Activated naive CD8-positive, alpha-beta T cell treated with anti-CD3 and anti-CD28 coated beads, Interleukin-2, amount 50 U/mL, for 16 hours (primary cell): Measurements from ENCODE around the gene SPO11.

Experiments
- DNase-seq: peaks from one replicate; pipeline ENCODE4 v3.0.0-alpha.2; 2020; ENCODE audit warnings: low read depth, low spot score

SPO11 gene

DNA sequence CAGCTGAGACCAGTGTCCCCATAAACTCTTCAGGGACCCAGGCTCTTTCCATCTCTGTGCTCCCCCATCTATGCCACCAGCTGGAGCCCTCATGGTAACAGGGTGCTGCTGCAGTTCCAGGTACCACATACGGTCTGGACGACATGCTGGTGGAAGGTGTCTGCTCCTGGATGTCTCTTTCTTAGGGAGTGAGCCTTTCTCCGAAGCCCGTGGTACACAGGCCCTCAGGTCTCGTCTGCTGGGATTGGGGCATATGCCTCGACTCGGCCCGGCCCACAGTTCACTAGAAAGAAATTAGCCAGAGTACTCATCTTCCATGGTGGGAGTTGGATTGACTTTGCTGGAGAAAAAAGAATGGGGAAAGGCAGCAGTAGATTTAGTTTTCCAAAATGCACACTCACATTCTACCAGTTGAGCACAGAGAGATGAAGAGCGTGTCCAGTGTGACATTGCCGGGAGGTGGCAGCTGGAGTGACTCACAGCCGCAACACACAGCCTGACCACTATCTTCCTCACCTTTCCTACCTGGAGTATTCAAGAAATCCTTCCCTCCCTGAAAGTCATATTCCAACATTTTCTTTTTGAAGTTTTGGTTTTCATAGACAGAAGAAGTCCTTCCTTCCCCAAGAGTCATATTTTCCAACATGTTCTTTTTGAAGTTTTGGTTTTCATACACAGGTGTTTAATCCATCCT is 18.6 kb upstream of the SPO11 start:
- DNase-seq, result no peak

DNA sequence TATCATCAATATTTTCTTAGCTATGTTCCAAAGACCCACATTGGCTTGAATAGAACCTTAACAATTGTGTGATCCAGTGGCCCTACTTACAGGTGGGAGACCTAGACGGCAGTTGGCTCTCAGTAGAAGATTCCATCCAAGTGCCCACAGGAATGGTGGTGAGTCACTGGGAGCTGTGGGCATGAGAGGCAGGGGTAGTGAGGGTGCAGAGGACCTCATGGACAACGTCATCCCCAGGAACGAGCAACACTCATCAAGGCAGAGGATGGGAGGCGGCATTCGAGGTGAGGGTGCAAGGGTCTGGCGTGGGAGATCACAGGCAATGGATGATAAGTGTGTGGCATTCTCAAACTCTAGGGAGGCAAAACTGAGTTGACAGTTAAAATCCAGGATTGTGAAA is 17.5 kb upstream of the SPO11 start:
- DNase-seq, result no peak

DNA sequence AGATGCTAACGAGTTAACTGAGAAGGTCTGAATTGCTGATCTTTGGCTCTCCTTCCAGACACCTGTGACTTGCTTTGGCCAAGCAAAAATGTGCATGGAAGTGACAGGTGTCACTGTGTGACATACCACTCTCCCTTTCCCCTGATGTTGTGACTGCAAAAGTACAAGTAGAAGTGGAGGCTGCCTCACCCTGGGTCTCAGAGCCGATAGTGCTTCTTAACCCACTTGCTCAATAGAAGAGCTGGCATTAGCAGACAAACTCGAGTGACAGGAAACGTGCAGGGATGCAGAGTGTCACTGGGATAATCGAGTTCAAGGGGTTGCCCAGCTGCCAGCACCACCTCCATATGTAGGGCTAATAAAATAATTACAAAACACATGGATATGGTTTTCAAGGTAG is 16.4 kb upstream of the SPO11 start:
- DNase-seq, result no peak

DNA sequence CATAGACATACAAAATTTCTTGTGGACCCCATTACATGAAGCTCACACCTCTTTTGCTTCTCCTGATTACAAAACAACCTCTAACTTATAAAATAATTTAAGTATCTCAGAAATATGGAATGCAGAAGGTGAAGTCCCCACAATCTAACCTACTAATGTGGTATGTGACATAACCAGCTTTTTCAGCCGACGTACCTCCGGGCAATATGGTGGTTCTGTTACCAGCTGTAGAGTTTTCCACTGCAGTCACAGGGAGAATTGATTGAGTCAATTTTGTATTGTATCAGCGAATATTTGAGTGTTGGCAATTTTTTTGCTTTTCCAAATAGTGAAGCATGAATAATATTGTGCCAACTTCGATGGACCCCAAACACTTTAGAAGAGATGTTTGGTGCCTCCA is 15.7 kb upstream of the SPO11 start:
- DNase-seq, result no peak

DNA sequence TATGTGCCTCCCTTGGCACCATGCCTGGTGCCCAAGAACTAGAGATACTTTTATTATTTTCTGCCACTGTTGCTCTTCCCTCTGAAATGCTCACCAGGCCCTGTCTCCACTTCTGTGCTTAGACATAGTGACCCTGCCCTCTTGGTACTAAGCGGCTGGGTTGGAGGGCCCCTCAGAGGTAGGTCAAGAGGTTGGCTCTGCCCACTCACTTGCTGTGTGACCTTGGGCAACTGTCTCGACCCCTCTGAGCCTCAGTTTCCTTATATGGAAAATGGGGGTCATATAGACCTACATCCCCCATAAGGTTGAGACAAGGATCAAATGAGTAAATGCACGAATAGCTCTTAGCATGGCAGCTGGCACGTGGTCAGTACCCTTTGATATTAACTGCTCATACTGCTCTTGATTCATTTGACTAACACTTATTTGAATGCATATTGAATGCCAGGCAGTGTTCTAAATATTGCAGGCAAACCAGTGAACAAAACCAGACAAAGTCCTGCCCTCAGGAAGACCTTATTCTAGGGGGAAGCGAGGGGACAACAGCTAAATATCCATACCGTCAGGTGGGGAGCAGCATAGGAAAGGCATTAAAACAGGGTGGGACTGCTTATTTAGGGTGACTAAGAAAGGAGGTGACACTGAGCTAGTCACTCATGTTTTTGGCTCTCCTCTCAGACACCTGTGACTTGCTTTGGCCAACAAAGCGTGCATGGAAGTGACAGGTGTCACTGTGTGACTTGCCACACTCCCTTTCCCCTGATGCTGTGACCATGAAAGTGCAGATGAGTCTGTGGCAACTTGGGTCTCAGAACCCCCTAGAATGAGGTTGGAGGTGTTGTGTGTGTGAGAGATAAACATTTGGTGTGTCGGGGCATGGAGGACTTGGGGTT is 14.3 kb upstream of the SPO11 start:
- DNase-seq, result no peak

DNA sequence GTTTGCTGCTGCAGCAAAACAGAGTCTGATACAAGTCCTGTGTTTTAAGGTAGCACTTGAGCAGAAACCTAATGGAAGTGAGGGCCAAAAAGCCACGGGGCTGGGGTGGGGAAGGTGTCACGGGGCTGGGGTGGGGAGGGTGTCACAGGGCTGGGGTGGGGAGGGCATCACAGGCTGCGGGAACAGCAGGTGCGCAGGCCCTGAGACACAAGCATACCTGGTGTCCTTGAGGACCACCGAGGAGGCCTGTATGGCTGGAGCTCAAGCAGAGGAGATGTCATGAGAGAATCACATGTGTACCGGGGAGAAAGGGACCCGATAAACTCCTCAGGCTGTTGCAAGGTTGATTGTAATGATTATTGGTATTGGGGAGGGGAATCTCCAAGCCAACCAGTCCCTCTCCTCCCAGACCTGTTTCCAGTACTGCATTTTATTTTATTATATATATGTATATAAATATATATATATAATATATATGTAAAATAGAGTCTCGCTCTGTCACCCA is 13.6 kb upstream of the SPO11 start:
- no peak for DNase-seq

DNA sequence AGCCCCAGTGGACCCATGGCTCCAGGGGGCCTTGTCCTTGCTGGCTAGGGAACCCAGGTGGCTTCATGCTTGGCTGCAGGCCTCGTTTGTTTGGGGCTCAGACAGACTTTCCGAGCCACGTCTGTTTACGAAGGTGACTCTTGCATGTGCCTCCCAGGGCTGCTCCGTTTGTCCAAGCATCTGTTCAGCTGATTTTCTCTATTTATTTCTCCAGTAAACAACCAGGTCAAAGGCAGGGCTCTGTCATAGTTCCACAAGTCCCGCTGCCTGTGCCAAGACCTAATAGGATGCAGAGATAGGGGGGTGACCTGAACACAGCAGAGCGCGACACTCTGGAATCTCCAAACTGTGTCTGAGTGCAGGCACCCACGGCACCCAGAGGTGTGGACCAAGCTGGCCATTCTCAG is 12.8 kb upstream of the SPO11 start:
- DNase-seq, result no peak

DNA sequence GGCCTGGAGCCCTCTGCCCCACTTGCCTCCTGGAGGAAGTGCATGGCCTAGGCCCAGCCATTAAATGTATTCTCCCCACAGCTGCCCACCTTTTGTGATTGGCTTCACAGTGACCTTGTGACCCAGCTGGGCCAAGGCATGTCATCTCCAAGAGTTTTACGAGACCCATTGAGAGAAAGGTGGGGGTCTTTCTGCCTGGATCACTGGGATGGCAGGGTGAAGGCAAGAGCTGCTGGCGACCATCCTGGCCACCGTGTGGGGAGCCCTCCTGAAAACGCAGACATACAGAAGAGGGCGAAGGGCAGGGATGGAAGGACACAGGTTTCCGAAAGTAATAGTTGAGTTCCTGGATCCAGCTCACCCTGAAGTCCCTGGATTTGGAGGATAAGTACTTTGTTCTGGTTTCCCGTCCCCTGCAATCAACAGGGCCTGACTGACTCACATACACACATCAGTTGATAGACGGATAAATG is 12.3 kb upstream of the SPO11 start:
- no peak for DNase-seq

DNA sequence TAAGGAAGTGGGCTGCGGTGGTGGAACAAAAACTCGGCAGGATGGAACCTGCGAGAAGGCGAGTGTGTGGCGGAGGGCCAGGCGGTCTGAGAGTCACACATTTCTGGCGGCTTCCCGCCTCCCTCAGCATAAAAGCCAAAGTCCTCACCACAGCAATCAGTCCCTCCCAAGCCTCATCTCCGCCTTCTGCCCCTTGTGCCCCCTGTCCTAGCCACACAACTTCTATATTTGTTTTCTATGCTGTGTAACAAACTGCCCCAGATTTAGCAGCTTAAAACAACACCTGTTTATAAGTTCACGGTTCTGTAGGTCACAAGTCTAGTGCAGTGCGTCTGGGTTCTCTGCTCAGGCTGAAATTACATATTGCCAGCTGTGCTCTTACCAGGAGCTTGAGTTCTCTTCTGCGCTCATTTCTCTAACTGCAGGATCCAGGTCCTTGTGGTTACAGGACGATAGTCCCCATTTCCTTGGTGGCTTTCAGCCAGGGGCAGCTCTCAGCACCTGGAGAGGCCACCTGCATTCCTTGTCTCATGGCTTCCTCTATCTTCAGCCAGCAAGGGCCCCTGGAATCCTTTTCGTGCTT is 11.7 kb upstream of the SPO11 start:
- no peak for DNase-seq

DNA sequence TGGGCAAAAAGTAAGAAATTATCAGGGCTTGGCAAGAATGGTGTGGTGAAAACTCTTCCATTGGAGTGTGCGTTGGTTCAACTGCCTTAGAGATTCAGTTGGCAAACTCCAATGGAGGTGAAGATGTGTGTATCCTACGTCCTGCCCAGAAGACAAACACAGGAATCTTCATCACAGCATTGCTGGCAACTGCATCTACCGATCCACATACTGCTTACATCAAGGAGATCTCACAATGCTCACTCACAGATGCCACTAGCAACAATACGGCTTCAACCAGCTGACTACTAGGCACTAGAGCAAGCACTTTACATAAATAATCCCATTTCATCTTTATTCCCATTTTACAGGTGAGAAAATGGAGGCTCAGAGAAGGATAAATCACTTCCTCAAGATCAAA is 10.0 kb upstream of the SPO11 start:
- no peak for DNase-seq

DNA sequence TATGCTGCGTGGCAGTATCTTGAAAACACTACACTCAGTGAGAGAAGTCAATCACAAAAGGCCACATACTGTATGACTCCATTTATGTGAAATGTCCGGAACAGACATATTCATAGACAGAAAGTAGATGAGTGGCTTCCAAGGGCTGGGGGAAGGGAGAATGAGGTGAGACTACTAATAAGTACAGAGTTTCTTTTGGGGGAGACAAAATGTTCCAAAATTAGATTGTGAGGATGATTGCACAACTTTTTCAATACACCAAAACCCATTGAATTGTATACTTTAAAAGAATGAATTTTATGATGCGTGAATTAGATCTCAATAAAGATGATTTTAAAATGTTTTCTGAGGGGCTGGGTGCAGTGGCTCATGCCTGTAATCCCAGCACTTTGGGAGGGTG is 9.2 kb upstream of the SPO11 start:
- DNase-seq, result no peak

DNA sequence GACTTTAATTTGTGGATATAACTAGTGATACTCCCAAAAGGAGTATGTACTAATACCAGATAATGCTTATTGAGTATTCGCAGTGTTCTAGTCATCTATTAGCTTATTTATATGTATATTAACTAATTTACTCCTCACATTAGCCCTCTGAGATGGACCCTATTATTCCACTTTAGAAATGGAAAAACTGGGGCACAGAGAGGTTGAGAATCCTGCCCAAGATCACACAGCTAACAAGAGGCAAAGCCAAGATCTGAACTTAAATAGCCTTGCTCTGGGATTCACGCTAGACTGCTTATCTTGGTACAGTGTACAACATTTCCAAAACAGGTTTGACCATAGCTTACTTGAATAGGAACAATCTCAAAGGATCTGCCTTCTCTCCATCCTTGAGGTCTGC is 8.5 kb upstream of the SPO11 start:
- no peak for DNase-seq

DNA sequence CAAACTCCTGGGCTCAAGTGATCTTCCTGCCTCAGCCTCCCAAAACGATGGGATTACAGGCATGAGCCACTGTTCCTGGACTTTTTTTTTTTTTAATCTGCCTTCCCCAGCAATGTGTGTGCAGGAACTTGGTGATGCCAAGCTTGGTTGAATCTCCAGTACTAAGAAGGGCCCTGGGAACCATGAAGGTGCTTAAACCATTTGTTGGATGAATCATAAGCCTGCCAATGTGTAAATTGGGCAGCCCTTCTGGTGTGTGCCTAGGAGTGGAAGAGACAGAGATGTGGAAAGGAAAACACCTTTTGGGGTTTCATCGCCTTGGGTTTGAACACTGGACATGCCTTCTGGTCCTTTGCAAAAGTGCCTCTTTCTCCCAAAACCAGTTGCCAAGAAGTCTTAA is 7.1 kb upstream of the SPO11 start:
- no peak for DNase-seq

DNA sequence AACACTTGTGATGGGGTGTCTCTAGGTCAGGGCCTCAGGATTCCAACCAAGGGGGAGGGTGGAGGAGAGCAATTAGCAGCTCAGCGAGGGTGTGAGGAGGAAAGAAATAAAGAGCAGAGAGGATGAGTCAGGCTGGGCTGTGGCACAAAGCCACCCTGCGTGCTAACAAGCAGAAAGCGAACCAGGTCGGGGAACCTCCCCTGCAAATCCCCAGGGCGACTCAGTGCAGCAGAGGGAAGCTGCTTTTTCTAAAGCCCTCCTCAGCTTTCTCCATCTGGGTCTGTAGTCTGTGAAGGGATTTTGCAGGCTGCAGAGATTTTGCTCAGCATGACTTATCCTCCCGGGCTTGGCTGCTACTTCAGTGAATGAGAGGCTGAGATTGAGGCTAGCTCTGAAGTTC is 6.6 kb upstream of the SPO11 start:
- DNase-seq, result no peak

DNA sequence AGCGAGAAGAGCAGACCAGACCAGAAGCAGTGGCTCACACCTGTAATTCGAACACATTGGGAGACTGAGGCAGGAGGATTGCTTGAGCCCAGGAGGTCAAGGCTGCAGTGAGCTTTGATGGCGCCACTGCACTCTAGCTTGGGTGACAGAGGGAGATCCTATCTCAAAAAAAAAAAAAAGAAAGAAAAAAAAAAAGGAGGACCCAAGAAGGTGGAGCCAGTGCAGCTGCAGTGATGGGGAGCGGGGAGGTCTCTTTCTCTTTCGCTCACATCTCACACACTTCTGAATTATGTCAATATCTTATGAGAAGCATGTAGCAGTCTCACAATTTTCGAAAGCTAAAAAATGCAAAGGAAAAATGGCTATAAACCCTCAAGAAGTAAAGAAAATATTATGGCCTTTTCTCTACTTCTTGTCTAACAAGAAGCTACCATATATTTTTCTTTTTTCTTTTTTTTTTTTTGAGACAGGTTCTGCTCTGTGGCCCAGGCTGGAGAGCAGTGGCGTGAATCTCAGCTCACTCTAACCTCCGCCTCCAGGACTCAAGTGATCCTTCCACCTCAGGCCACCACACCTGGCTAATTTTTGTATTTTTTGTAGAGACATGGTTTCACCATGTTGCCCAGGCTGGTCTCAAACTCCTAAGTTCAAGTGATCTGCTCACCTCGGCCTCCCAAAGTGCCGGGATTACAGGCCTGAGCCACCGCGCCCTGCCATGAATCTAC is 3.8 kb upstream of the SPO11 start:
- no peak for DNase-seq

DNA sequence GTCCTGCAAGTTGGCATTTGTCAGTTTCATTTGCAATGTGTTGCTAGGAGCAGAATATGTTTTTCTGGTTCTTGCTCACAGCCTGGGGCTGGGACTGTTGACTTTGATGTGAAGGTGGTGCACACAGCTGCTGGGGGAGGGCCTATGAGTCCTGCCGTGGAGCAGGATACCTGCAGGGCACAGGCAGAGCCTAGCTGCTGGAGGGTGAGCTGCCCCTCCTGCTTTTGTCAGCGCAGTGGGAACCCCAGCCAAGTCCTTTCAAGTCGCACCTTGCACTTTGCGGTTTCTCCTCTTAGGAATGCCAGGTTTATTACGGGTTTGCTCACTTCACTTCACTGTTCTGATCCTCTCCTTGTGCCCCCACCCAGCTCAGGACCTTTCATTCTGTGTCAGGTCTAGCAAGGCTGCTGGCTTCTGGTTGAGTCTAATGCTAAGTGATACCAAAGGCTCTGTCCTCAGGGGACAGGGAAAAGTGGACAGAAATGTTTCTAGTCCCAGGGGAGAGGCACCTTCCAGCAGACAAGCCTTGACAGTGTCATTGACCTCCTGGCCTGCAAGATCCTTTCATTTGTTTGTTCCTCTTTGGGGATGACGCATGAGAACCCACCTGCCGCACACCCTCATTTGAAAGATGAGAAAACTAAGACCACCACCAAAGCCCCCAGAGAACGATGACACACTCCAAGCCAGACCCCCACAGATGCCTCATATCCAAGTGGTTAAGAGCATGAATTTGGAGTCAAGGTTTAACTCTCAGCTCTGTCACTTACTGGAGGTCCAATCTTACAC is 2.7 kb upstream of the SPO11 start:
- DNase-seq, result no peak

DNA sequence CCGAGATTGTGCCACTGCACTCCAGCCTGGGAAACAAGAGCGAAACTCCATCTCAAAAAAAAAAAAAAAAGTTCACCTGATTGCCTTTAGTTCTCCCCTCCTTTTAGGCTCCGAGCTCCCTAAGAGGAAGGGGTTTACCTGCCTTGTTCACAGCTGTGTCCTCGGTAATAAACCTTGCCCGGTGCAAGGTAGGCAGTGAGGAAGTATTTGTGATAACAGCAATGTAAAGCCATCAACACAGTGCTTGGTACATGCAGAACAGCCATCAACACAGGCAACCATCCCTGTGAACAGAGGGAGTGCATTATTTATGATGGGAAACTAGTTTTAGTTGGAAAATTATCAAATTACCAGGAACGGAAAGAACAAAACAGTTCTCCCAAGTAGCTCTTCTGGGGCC is 1.8 kb upstream of the SPO11 start:
- no peak for DNase-seq

DNA sequence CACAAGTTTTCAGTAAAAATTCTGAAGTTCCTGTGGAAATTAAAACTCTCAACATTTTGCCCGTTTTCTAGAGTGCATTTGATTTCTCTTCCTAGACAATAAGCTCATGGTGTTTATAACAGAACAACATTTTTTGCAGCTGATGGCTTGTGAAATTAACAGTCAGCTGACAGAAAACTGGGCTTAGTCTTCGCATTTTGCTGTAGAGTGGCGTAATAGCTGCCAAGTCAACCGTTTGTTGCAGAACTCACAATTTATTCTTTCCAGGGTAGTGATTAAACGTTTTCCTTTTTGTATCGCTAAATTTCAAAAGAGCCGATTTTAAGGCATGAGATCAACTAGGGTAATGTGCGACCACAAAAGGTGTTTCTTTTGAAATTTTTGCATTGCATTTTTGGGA is 1.4 kb downstream of the SPO11 start:
- DNase-seq, result no peak

DNA sequence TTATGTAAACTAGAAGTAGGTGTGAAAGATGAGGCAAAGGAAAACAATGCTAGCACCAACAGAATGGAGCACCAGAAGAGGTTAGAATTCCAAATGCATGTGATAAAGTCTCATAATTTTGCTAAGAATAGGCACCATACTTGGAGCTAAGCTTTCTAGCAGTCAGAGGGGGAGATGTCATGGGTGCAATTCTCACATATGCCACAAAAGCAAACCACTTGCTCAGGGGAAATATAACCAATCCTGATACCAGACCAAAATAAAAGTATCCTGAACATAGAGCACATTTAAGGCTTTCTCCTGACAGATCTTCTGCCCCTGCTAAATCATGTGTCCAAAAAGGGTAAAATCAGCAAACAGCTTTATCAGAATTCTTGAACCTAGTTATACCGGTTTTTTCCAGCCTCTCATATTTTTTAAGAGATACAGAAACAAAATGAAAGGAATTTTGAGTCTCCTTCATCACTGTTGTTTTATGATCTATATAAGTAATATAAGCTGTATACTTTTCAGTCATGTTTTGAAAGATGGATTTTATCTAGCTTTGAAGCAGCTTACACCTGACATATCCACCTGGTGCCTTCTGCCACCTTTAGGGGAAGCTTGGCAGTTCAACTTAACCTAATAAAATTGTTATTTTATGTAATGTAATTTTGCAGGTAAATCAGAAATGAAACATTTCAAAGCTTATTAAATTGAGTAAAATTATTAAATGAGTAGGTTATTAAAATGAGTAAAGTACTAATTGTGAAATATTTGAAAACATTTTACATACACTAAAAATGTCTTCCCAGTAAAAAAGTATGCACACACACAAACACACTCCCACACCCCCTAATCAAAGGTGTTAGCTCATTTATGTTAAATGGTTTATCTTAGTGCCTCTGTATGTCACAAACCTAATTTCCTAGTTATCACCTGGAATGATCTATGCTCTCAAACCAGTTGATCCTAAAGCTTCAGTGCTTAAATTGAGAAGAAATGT is 2.8 kb downstream of the SPO11 start:
- DNase-seq, result no peak

DNA sequence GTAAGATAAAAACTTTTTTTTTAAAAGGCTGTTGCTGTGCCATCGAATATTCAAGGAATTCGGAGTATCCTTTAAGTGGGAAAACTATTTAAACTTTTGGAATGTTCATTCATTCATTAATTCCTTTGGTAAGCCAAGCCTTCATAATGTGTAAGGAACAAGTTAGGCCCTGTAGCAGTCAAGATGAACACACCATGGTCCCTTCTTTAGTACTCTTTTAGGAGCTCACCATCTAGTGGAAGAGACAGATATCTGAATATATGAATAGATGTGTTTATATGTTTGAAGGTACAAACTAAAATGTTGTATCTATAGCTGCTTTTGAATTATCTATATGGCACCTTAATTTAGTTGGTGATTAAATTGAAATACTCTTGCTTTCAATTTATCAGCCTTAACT is 5.8 kb downstream of the SPO11 start:
- DNase-seq, result no peak
